ENCODE results near the gene GSTK1. TPM values are rescaled to one million over a fixed set of nuclear protein-coding genes. Genes with fewer than 3 reads are reported as not detected.

Gene GSTK1

Small RNAs within 50 kb of the gene (small RNA-seq; reads per million reads assigned to genes)
- gene AC073342.3 (ENCODE audit: insufficient read depth) (not detected), gene RN7SL481P (ENCODE audit: insufficient read depth) (not detected), gene RN7SL535P (ENCODE audit: insufficient read depth) (not detected)
